Stimulated activated CD4-positive, alpha-beta T cell treated with anti-CD3 and anti-CD28 coated beads, Interleukin-12 subunit alpha, Interleukin-12 subunit beta, amount 100 ng/mL, for 48 hours (primary cell): ENCODE measurements around the gene R3HCC1L.
"Not testable (repeated sequence)": the region's sequence is repeated elsewhere in the genome, so short reads cannot be mapped to it uniquely, and the experiment has no call there.

Experiments used
- DNase-seq, 3 donors: peaks; one replicate each; pipeline ENCODE4 v3.0.0-alpha.2; 2020; ENCODE audit warnings: low read depth in 2 of 3, low spot score in 1 of 3

The R3HCC1L gene

GRCh38 chr10:98128802-98129201 lies 5.7 kb upstream of the R3HCC1L start:
- no peak for DNase-seq

DNA sequence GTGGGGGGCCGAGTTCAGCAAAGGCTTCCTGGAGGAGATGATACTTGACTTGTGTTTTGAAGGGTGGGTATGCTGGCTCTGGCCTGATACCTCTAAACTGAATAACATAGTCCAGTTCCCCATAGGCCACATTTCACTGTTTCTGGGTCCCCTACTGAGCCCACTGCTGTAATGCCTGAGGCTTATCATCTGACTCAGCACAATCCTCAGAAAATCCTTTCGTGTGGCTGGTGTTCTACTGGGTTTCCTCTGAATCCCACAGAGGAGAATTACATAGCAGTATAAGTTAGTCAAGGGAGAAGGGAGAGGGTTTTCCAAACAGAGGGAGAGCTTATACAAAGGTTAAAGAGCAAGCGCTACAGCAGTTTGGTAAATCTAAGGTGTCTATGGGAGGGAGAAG lies 2.8 kb upstream of the R3HCC1L start:
- DNase-seq: no peak

GRCh38 chr10:98133075-98133752 lies 1.2 kb upstream of the R3HCC1L start:
- DNase-seq: not testable (repeated sequence)

- DNase-seq: no peak
Observed at GRCh38 chr10:98134117-98134430, 383 bp upstream of the R3HCC1L start.

DNA sequence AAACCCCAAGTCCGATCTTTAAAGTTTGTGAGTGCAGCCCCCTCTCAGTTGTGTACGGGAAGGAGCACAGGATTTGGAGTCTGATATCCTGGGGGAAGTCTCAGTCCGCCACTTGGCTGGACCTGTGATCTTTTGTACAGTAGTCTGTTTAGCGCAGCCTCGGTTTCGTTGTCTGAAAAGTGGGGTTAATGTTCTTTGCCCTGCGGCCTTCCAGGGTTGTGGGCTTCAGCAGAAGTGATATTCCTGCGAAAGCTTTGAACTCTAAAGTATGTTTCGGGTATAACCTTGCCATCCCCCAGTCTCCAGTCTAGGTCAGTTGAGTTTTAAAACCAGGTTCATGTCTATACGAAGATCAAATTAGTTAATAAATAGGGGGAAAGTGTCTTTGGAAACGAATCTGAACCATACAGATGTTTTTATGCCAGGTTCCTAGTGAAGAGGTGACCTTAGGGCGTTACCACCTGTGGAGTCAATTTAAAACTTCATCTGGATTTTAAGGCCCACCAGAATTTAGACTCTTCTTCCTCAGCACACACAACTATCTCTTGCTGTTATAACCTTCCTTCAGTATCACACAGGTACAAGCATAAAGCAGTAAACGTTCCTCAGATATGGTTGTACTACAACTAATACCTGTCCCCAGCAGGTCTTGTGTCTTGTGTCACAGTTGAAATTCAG lies 904 bp downstream of the R3HCC1L start:
- no peak for DNase-seq

DNA sequence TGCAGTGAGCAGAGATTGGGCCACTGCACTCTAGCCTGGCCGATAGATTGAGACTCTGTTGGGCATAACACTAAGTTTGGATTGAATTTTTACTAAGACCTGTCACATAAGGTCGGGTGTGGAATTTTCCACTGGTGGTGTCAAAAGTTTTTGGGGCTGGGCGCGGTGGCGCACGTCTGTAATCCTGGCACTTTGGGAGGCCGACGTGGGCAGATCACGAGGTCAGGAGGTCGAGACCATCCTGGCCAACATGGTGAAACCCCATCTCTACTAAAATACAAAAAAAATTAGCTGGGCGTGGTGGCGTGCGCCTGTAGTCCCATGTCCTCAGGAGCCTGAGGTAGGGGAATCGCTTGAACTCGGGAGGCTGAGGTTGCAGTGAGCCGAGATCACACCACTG lies 2.3 kb downstream of the R3HCC1L start:
- DNase-seq: not testable (repeated sequence)

DNA sequence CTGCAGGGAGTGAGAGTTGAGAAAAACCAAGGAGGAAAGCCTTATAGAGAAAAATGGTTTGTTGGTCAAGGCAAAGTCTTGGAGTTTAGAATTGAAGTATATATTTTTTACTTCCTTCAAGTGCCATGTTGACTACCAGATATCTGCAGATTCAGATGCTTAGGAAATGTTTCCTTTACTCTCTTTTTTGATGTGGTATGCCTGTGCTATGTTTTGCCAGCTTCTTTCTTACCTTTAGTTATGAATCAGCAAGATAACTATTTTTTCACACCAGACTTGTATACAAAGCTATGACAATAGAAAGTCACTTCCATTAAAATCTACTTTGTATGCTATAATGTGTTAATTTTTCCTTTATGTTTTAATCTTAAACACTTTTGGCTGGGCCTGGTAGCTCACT lies 3.6 kb downstream of the R3HCC1L start:
- no peak for DNase-seq

DNA sequence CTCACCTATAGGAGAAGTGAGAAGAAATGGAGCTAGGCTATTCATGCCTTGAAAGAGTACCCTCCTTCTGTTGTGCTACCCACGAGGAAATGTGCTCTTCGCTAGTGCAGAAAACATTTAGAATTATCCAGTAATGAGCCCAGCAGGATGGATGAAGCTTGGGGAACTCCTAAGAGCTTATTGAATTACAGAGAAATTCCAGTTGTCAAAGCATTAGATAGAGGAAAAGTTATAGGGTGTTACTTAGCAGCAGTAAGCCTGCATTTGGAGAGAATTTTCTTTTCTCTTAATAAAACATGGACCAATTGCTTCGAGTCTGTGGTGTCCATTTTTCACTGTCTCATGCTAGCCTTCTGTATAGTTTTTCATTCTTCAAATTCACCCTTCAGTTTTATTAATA lies 5.0 kb downstream of the R3HCC1L start:
- no peak for DNase-seq

- DNase-seq: peak in 1 of 3 donors; percentile 6
Observed at GRCh38 chr10:98141484-98142073, 7.1 kb downstream of the R3HCC1L start.

GRCh38 chr10:98144985-98145384 lies 10.5 kb downstream of the R3HCC1L start:
- DNase-seq: no peak

DNA sequence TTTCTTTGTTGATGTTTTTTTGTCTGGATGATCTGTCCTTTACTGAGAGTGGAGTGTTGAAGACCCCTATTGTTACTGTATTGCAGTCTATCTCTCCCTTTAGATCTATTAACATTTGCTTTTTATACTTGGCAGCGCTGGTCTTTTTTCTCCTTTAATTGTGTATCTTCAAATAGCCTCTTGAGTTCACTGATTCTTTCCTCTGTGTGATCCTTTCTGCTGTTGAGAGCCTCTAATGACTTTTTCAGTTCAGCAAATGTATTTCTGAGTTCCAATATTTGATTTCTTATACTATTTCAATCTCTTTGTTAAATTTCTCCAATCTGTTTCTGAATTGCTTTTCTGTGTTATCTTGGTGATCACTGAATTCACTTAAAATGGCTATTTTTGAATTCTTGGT lies 15.4 kb downstream of the R3HCC1L start:
- DNase-seq: no peak

DNA sequence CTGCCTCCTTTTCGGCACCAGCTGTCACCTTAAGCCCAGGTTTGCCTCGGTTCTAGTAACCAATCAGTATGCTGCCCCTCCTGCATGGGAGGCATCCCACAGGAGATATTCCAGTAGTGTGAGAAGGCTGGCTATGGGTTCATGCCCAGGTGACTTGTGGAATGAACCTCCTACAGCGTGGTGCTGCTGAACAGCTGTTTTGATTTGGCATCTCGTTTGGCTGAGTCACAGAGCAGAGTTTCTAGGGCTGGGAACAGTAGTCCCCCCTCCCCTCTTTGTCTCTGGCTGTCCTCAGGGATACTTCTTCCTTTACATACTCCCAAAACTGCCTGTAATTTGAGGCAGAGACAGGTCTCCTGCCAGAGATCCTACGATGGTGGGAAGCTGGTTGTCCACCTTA lies 16.1 kb downstream of the R3HCC1L start:
- DNase-seq: no peak

DNA sequence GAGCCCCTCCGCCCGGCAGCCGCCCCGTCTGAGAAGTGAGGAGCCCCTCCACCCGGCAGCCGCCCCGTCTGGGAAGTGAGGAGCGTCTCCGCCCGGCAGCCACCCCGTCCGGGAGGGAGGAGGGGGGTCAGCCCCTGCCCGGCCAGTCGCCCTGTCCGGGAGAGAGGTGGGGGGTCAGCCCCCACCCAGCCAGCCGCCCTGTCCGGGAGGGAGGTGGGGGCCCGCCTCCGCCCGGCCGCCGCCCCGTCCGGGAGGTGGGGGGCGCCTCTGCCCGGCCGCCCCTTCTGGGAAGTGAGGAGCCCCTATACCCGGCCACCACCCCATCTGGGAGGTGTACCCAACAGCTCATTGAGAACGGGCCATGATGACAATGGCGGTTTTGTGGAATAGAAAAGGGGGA lies 18.3 kb downstream of the R3HCC1L start:
- not testable (repeated sequence) for DNase-seq

- not testable (repeated sequence) for DNase-seq
Observed at GRCh38 chr10:98153213-98153958, 18.9 kb downstream of the R3HCC1L start.

GRCh38 chr10:98154076-98154475 lies 19.6 kb downstream of the R3HCC1L start:
- no peak for DNase-seq

DNA sequence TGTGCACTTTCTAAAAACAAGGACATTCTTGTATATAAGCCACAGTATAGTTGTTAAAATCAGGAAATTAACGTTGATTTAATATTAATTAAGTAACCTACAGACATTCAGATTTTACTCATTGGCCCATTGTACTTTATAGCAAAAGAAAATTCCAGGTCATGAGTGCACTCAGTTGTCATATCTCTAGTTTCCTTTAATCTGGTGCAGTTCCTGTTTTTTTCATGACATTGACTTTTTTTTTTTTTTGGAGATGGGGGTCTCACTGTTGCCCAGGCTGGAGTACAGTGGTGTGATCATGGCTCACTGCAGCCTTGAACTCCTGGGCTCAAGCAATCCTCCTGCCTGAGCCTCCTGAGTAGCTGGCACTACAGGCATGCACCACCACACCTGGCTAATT lies 24.1 kb downstream of the R3HCC1L start:
- DNase-seq: no peak

DNA sequence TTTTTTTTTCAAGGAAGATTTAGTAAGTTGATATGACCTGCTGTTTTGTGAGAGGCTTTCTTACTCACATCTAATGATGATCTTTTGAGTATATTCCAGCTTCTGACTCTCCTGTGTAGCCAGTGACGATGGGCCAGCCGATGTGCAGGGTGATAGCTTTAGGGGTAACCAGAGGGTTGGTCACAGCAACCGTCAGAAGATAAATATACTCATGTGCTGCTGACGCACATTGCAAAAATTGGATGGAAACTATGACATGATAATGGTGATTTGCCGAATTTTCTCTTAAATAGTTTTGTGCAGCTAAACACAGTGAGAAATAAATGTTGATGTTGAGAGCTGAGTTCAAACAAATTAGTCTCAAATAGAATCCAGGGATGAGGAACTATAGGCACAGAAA lies 29.5 kb downstream of the R3HCC1L start:
- DNase-seq: no peak

DNA sequence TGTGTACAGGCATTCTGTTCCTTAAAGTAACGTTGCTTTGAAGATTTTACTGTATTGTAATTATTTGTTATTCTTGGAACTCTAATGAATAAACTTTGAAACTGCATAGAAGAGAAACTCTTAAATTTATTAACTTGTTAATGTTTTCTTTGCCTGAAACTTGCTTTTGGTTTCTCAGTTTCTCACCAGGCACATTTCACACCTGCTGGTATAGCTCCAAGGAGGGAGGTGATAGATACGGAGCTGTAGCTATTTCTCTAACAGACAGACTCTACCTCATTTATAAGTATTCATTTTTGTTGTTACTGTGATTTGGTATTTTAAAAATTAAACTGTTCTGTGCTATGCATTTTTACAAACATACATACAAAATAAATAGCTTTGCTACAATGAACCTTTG lies 32.7 kb downstream of the R3HCC1L start:
- DNase-seq: no peak

DNA sequence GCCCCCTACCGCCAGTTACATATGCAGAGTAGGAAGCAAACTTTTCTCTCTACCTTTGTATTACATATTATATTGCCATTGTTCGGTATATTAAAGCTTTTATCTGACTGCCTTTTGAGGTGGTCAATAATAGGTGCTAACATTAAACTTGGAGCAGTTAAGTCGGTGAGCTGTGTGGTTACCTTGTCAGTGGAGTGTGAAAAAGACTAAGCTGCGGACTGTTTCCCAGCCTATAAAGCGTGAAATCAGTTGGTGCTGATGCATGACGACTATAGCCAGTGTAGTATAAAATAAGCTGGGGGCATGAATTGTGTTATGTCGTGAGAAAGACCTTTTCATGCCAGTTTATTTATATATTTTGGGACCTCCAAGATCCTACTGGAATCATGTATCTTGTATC lies 33.7 kb downstream of the R3HCC1L start:
- DNase-seq: no peak

- no peak for DNase-seq
Observed at GRCh38 chr10:98168766-98169165, 34.3 kb downstream of the R3HCC1L start.

GRCh38 chr10:98169379-98169778 lies 34.9 kb downstream of the R3HCC1L start:
- DNase-seq: no peak
